Measurements from ENCODE around the gene MOB1B. TPM values are rescaled to one million over a fixed set of nuclear protein-coding genes. Genes with fewer than 3 reads are reported as not detected.

Gene MOB1B
- 13.9 and 14.8 TPM in 2 replicates for total RNA-seq (2013; cell fraction: nucleolus; rRNA removed)
- total RNA-seq (2014; rRNA removed) (4.7 and 6.1 TPM in 2 replicates), total RNA-seq (2014; rRNA removed; fragmentation: Illumina TruSeq; extraction: Trizol) (7.6 and 8.2 TPM in 2 replicates), total RNA-seq (2021) (10.8 and 11.4 TPM in 2 replicates), polyA plus RNA-seq (2011; rRNA removed) (7.2 and 12.6 TPM in 2 replicates), polyA plus RNA-seq (2014; fragmentation: Illumina TruSeq; extraction: Trizol) (9.7 and 11.6 TPM in 2 replicates), polyA plus RNA-seq (2014; fragmentation: Nextera tagmentation; extraction: Ambion mirVana) (1 to 10 TPM; 1.9 TPM), polyA plus RNA-seq (2014; rRNA removed) (4.9 and 5.9 TPM in 2 replicates), polyA plus RNA-seq (2016; fragmentation: Nextera tagmentation; extraction: Ambion mirVana) (1 to 10 TPM; 5.4 to 6.2 TPM), polyA minus RNA-seq (2011; rRNA and poly(A)+ RNA removed) (8.9 and 18.9 TPM in 2 replicates), Bru-seq, nascent RNA (percentile 75 among the genes with signal in this experiment), BruChase-seq, experiment 1, labeled RNA remaining after a 6-hour chase (percentile 88 among the genes with signal in this experiment), BruChase-seq, experiment 2, labeled RNA remaining after a 2-hour chase (percentile 84 among the genes with signal in this experiment)
- polyA plus RNA-seq (2011; ENCODE audit: low read depth): 3.2 TPM
- 3.1 and 3.9 TPM in 2 replicates for polyA plus RNA-seq (2011; cell fraction: cytosol; rRNA removed)
- 3.5 and 4.3 TPM in 2 replicates for polyA plus RNA-seq (2011; cell fraction: nucleus; rRNA removed)
- polyA plus RNA-seq (2012): 5.8 and 5.9 TPM in 2 replicates
- 9.3 and 9.8 TPM in 2 replicates for polyA minus RNA-seq (2011; cell fraction: cytosol; rRNA and poly(A)+ RNA removed)
- polyA minus RNA-seq (2011; cell fraction: nucleus; rRNA and poly(A)+ RNA removed): 4.7 and 8.0 TPM in 2 replicates
- long read RNA-seq, experiment 1, partial matches to known transcripts: 0 of 1 reads
- long read RNA-seq, experiment 1, other reads (novel, unspliced or antisense): 0 of 1 reads
- long read RNA-seq, experiment 2, full-length matches to known transcripts: 1 of 5 reads
- long read RNA-seq, experiment 2, partial matches to known transcripts: 0 of 5 reads
- long read RNA-seq, experiment 2, other reads (novel, unspliced or antisense): 4 of 5 reads

- intact Hi-C loops (cut with micrococcal nuclease; ENCODE audit: unreplicated experiment): loop anchor here (2.0 kb wide), 1 partner anchor 61 kb away; no protein-coding TSS in a partner anchor
- Histone ChIP-seq H3K27ac (ENCODE audit: control insufficient read depth, insufficient read depth) (peak within 1 kb of the TSS; percentile 53), H3K4me3 (peak within 1 kb of the TSS; percentile 99), H3K27me3 (replicated peaks in 1 of 2; ENCODE audit: control insufficient read depth in 2 of 2, insufficient read depth in 2 of 2, low read length in 1 of 2) (no peaks in the 10 kb centered on the region), H3K79me2 (ENCODE audit: control insufficient read depth, insufficient read depth, low read length) (peaks cover 7% of the 10 kb centered on the region), H3K9ac (ENCODE audit: control insufficient read depth, insufficient read depth, low read length) (peak within 1 kb of the TSS; percentile 66), H3K4me1 (ENCODE audit: control insufficient read depth, insufficient read depth, low read length) (no peaks in the 10 kb centered on the region), H3K36me3 (ENCODE audit: control insufficient read depth in 2 of 2, insufficient read depth in 2 of 2, low read length in 1 of 2) (no peaks in the 10 kb centered on the region), H4K20me1 (ENCODE audit: control insufficient read depth, insufficient read depth) (no peaks in the 10 kb centered on the region), H2AFZ (ENCODE audit: control insufficient read depth, low read depth, low read length) (peak within 1 kb of the TSS; percentile 98), H3K9me3 (replicated peaks; ENCODE audit: control insufficient read depth, insufficient read depth, low read length) (no peaks in the 10 kb centered on the region), H3K4me2 (ENCODE audit: control insufficient read depth, insufficient read depth) (peak within 1 kb of the TSS; percentile 97)
- in situ Hi-C loops (cut with MboI): no loop called here
- CTCF ChIA-PET: interaction anchor here (0.8 to 2.4 kb wide), 12 partner anchors 22 to 250 kb away, joined by 3 to 11 read pairs (median 4); no protein-coding TSS in a partner anchor
- POLR2A ChIA-PET: interaction anchor here (0.5 to 2.0 kb wide), 13 partner anchors 21 to 108 kb away, joined by 3 to 10 read pairs (median 4); partner anchors contain the start of gene DCK
- BruUV-seq (replicated peaks): no TSS peak
- ATAC-seq (peak; percentile 94), DNase-seq (ENCODE audit: low read depth, low spot score) (peak; percentile 34), FAIRE-seq (no peak)
- RAD21 ChIA-PET (ENCODE audit: unreplicated experiment): interaction anchor here (0.8 to 2.0 kb wide), 20 partner anchors 15 to 250 kb away, joined by 3 to 13 read pairs (median 4); partner anchors contain the start of gene DCK
- 1% methylated on average over 30 of the region's 47 CpGs for WGBS (ENCODE audit: insufficient coverage, insufficient replicate concordance, low lambda C conversion rate, missing lambda C conversion rate)
- SMC1A ChIA-PET (ENCODE audit: uncharacterized antibody, unreplicated experiment): interaction anchor here (0.9 to 2.0 kb wide), 17 partner anchors 23 to 213 kb away, joined by 3 to 10 read pairs (median 4); partner anchors contain the start of genes DCK, GRSF1 and UTP3
- TF ChIP-seq ZNF24 (IDR thresholded peaks at IDR 0.05) (no peak), TARDBP (IDR thresholded peaks at IDR 0.05; ENCODE audit: borderline replicate concordance) (no peak), PKNOX1 (IDR thresholded peaks at IDR 0.05) (no peak), SIX5 (IDR thresholded peaks at IDR 0.05; ENCODE audit: low read depth, low read length, severe bottlenecking) (no peak), SIN3A (IDR thresholded peaks at IDR 0.05; ENCODE audit: low read depth, low read length) (0 out of 2 replicates have a peak, but pooled peaks have one; percentile 40), KLF5 (IDR thresholded peaks at IDR 0.05; ENCODE audit: partially characterized antibody) (no peak), SKIL (IDR thresholded peaks at IDR 0.05; ENCODE audit: low read depth, poor library complexity, severe bottlenecking) (no peak), SMARCA5 (IDR thresholded peaks at IDR 0.05) (no peak), EP300 (IDR thresholded peaks at IDR 0.05; ENCODE audit: borderline replicate concordance in 1 of 2, control insufficient read depth in 1 of 2, low read depth in 2 of 2, low read length in 2 of 2) (no peak), SMAD5 (IDR thresholded peaks at IDR 0.05; ENCODE audit: low read depth) (0 out of 2 replicates have a peak, but pooled peaks have one; percentile 18), NFIC (IDR thresholded peaks at IDR 0.05; ENCODE audit: low read depth, low read length) (no peak), ASH2L (IDR thresholded peaks at IDR 0.05; ENCODE audit: borderline replicate concordance, low read depth) (no peak), E2F4 (IDR thresholded peaks at IDR 0.05; ENCODE audit: low read depth, low read length) (no peak), SUZ12 (IDR thresholded peaks at IDR 0.05; ENCODE audit: unreplicated experiment) (no peak), YY1 (IDR thresholded peaks at IDR 0.05; ENCODE audit: low read depth, low read length) (peak; percentile 62; the same call in 1 of the 2 replicates)
Measured at GRCh38 chr4:70901984-70902576, at the start of gene MOB1B. Gene MOB1B (plus strand): TSS chr4:70902369. CDS start chr4:70902537, 168 bp downstream.
